ENCODE measurements around the gene BTG2.
"Not testable (repeated sequence)": the region's sequence is repeated elsewhere in the genome, so short reads cannot be mapped to it uniquely, and the experiment has no call there.

Gene BTG2

DNA sequence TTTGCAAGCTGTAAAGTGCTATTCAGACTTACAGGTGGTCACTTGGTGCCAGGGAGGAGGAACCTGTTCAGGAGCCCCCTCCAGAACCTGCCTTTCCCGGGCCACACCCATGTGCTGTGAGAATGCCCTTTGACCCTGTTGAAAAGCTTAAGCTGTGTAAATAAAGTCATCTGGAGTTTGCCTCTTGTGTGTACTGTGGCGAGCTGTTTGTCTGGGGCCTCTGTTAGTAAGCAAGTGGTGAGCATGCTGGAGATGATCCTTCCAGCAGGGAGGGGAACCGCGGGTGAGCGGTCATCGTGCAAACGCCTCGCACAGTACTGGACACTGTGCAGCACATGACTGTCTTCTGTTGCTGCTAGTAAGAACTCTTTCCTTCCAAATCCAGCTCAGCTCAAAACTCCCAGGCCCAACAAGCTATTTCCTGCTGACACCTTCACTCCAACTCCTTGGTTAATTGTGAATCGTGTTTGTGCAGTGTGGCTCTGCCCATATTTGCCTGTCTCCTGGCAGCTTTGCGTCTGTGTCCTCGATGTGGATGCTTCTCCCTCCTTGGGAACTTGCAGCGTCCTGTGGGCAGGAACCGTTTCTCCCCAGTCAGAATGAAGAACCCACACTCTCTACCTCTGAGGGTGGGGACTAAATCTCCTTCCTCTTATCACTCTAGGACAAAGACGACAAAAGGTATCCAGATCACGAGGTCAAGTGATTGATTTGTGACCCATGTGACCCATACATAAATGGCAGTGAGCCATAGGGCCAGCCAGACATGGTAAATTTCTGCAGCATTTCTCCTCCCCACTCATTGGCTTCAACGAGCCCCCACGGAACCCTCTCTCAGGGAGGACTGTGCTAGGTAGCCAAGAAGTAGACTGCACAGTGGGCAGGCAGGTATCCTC, 13.9 kb upstream of the BTG2 start:
- no peak for DNase-seq (ENCODE audit: low read depth in 2 of 2)

DNA sequence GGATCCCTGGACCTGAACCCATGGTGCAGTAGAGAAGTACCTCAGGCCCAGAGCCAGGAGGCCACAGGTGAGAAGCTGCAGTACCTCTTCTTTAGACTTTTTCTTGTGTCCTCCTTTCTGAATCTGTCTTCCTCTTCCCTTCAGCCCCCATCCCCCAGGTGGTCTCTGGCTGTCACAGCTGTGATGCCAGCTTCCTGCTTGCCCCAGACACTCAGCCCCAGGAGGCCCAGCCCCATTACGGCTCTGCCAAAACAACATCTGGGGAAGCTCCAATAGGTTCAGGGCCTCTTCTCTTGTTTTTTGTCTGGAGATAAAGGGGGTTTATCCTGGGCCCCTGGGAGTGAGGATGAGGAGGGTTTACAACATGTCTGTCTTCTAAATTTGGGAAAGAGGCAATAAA, 9.5 kb upstream of the BTG2 start:
- DNase-seq (ENCODE audit: low read depth in 2 of 2): no peak

DNA sequence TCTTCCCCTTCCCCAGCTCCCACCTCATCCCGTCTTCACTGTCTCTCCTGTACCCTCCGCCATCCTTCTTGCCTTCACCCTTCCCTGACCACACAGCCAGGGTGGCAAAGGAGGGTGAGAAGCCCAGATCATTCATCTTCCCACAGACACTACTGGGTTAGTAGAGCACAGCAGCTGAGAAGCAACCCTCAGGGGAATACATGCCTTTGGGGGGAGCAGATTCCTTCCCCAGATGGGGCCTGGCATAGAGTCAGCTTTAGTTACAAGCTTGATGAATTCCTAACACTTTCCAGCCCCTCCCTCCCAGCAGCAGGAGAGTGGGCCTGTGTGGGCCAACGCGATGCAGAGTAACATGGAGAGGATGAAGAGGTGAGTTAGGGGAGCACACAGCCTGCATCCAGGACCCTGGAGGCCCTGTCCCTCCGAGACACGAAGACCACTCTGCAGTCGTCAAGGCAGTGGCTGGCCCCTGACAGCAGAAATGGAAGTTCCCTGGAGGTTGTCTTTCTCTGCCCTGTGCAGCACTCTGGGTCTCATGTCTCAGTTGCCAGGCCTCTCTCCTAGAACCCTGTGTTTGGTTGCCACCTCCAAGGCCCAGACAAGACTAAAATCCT, 8.8 kb upstream of the BTG2 start:
- DNase-seq (ENCODE audit: low read depth in 2 of 2): no peak

DNA sequence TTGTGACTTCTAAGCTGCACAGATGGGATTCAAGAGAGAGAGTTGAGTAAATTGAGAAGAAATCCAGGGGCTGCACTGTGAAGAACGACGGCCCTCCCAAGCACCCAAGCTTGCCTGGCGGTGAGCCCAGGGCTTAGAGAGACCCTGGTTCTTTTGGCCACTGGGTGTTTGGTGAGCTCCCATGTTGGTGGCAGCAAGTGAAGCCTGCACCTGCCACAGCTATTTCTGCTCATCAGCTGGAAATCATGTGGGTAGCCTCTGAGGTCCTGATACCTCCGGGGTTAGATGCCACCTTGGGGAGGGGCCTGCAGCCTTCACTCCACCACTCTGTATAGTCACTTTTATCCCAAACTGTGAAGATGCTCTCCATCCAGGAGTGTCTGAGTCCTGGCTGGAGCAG, 6.2 kb upstream of the BTG2 start:
- DNase-seq (ENCODE audit: low read depth in 2 of 2): no peak

DNA sequence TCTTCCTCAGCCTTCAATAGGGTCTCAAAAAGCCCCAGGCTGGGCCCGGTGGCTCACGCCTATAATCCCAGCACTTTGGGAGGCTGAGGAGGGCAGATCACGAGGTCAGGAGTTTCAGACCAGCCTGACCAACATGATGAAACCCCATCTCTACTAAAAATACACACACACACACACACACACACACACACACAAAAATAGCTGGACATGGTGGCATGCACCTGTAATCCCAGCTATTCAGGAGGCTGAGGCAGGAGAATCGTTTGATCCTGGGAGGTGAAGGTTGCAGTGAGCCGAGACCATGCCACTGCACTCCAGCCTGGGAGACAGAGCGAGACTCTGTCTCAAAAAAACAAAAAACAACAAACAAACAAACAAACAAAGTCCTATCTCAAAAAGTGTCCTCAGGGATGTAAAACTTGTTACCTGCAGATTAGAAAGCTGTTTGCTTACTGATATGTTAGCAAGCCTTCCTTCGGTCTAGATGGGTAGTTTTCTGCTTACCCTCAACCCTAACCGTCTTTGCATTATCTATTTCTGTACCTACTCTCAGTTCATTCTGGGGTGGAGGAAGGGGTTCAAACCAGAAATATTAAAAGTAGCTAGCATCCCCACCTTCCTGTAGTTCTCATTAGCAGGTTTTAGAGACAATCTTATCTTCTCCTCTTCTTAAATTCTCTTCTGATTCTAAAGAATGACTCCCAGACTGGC, 5.4 kb upstream of the BTG2 start:
- DNase-seq (ENCODE audit: low read depth in 2 of 2): not testable (repeated sequence)

DNA sequence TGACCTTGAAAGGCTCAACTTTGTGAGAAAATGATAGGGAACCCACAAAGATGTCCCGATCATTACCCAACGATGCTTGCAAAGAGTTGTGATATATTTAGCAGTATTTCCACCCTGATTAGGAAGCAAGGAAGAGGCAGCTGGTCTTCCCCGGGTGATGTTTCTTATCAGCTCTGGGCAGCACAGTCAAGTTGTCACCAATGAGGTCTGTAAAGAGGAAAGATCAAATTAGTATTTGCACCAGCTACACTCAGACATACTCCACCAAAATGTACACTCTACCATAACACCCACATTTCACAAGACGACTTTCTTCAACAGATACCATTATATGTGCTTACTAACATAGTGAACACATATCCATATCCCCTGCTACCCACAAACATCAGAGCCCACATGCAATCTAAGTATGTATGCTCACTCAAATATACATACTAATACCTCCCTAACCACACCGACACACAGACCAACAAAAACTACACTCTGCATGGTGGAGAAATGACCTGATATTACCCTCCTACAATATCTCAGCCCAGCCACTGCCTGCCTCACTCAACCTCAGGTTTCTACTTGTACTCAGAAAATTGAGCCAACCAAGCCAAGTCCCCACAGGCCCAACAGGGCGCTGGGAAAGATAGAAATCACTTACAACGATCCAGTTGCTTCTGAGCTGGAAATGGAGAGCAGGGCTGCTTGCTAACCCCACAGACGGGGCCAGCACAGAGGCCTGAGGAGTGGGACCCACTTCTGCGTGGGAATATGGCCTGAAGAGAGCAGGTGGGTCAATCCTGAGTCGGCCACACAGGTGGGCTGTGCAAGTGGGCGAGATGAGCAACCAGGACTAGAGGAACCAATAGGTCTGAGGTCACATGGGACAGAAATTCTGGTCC, 4.6 kb upstream of the BTG2 start:
- no peak for DNase-seq (ENCODE audit: low read depth in 2 of 2)

DNA sequence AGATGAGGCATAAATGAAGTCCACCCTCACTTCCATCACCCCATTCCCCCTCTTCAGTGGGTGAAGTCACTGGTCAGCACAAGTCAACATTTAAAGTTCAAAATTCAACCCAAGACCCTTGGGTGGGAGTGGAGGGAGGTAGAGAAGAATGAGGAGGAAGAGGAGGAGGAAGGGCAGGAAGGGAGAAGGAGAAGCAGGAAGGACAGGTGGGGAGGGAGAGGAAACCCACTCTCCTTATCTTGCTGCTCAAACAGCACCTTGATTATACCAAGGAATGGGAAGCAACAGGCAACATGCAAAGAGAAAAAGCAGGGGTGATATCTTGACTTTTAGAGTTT, 4.0 kb upstream of the BTG2 start:
- DNase-seq (ENCODE audit: low read depth in 2 of 2): no peak

DNA sequence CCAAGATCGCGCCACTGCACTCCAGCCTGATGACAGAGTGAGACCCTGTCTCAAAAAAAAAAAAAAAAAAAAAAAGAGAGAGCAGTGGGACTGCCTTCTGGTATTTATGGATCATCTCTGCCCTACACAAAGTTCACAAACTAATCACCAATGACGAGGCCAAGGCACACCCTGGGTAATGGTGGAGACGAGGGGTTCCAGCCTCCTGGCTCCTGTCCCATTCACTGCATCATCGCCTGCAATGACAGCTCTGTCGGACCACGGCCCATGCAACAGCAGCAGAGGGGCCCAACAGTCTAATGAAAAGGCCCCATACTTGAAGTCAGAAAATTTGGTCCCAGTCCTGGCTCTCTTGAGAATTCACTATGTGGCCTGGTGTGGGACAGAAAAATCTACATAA, 2.9 kb upstream of the BTG2 start:
- no peak for DNase-seq (ENCODE audit: low read depth in 2 of 2)

DNA sequence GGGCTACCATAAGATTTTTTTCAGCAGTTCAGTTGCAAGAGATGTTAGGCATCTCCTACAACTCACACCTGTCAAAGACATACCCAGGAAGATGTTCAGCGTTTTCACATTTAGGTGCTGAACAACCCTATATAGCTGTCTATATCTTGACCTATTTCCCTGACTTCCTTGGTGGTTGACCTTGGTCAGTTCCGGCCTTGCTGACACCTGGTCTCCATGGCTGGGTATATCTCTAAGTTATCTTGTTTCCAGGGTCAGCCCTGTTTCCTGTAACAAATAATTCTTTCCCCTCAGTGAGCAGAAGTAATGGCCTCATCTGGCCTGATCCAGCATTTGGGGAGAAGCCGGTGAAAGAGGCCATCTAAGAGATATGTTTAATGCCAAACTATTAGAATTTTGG, 2.4 kb upstream of the BTG2 start:
- no peak for DNase-seq (ENCODE audit: low read depth in 2 of 2)

DNA sequence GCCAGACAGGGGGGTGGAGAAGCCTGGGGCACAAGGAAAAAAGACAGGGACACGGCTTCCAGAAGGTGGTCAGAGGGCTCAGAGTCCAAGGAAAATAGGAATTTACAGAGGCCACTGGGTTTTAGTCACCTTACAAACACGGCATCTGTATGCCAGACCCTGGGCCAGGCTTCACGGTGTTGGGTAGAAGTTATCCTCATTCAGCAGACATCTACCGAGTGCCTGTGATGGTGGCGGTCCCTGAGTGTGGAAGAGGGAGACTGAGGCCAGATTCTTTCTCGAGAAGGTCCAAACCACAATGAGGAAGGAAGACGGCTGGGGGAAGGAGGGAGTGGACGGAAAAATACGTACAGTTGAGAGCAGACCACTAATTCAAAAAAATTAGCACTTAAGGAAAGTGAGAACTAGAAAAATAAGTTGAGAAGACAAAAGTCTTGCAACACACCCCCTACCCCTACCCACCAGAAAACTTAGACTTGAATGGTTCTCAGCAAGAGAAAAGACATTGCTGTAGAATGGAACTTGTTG, 864 bp upstream of the BTG2 start:
- DNase-seq (ENCODE audit: low read depth in 2 of 2): no peak

DNA sequence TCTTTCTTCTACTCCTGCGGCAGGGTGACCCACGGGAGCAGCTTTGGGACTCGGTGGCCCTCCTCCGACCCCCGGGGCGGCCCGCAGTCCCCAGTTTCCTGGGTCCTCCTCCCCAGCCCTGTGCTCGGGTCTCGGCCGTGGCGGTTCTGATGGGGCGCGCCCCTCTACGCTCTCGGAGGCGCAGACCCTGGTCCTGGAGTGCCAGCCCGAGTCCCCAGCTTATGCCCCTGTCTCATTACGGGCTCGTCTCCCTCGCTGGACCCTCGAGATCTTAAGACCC, 430 bp downstream of the BTG2 start:
- DNase-seq (ENCODE audit: low read depth in 2 of 2): no peak

DNA sequence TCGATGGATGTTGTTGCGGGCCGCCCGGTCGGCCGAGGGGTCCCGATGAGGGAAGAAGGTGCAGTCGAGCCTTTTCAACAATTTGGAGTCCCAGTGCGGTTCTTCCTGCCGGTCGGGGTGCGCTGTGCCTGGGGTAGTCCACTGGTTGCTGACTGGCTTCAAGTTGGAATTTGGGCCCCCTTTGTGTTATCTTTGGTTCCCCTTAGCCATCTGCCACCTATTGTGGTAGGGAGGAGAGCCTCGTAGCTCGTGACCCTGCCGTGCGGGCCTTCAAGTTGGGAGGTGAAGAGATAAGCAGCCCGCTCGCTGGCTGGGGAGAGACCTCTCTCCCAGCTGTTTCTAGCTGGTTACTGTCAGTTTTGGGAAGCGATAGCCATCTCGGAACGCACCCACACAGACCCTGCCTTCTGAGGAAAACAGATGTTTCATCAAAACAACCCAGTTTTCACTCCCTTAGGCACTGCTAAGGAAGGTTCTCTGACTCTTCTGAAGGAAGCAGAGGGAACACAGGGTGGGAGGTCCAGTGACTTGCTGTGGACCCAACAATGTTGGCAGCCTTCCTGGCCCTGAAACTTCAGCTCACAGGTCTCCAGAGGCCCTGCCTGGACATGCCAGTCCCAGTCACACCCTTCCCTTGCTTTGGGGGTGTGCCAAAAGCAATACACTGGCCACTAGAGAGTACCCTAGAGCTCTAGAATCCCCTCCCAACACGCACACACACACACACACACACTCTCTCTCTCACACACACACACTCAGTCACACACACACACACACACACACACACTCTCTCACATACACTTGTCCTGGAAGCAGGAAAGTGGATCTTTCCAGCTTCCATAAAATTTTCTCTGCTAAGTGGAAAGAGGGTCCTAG, 1.0 kb downstream of the BTG2 start:
- no peak for DNase-seq (ENCODE audit: low read depth in 2 of 2)

DNA sequence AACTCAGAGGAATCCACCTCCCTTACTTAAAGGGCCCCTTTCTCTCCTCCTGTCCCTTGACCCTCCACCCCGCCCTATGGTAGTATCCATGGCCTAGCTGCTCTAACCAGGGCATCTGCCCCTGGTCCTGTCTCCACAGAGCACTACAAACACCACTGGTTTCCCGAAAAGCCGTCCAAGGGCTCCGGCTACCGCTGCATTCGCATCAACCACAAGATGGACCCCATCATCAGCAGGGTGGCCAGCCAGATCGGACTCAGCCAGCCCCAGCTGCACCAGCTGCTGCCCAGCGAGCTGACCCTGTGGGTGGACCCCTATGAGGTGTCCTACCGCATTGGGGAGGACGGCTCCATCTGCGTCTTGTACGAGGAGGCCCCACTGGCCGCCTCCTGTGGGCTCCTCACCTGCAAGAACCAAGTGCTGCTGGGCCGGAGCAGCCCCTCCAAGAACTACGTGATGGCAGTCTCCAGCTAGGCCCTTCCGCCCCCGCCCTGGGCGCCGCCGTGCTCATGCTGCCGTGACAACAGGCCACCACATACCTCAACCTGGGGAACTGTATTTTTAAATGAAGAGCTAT, 1.7 kb downstream of the BTG2 start:
- no peak for DNase-seq (ENCODE audit: low read depth in 2 of 2)

DNA sequence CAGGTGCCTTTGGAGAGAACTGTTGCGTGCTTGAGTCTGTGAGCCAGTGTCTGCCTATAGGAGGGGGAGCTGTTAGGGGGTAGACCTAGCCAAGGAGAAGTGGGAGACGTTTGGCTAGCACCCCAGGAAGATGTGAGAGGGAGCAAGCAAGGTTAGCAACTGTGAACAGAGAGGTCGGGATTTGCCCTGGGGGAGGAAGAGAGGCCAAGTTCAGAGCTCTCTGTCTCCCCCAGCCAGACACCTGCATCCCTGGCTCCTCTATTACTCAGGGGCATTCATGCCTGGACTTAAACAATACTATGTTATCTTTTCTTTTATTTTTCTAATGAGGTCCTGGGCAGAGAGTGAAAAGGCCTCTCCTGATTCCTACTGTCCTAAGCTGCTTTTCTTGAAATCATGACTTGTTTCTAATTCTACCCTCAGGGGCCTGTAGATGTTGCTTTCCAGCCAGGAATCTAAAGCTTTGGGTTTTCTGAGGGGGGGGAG, 2.4 kb downstream of the BTG2 start:
- no peak for DNase-seq (ENCODE audit: low read depth in 2 of 2)

DNA sequence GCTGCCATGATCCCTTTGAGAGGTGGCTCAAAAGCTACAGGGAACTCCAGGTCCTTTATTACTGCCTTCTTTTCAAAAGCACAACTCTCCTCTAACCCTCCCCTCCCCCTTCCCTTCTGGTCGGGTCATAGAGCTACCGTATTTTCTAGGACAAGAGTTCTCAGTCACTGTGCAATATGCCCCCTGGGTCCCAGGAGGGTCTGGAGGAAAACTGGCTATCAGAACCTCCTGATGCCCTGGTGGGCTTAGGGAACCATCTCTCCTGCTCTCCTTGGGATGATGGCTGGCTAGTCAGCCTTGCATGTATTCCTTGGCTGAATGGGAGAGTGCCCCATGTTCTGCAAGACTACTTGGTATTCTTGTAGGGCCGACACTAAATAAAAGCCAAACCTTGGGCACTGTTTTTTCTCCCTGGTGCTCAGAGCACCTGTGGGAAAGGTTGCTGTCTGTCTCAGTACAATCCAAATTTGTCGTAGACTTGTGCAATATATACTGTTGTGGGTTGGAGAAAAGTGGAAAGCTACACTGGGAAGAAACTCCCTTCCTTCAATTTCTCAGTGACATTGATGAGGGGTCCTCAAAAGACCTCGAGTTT, 3.1 kb downstream of the BTG2 start:
- no peak for DNase-seq (ENCODE audit: low read depth in 2 of 2)

DNA sequence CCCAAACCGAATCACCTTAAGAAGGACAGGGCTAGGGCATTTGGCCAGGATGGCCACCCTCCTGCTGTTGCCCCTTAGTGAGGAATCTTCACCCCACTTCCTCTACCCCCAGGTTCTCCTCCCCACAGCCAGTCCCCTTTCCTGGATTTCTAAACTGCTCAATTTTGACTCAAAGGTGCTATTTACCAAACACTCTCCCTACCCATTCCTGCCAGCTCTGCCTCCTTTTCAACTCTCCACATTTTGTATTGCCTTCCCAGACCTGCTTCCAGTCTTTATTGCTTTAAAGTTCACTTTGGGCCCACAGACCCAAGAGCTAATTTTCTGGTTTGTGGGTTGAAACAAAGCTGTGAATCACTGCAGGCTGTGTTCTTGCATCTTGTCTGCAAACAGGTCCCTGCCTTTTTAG, 3.6 kb downstream of the BTG2 start:
- no peak for DNase-seq (ENCODE audit: low read depth in 2 of 2)

DNA sequence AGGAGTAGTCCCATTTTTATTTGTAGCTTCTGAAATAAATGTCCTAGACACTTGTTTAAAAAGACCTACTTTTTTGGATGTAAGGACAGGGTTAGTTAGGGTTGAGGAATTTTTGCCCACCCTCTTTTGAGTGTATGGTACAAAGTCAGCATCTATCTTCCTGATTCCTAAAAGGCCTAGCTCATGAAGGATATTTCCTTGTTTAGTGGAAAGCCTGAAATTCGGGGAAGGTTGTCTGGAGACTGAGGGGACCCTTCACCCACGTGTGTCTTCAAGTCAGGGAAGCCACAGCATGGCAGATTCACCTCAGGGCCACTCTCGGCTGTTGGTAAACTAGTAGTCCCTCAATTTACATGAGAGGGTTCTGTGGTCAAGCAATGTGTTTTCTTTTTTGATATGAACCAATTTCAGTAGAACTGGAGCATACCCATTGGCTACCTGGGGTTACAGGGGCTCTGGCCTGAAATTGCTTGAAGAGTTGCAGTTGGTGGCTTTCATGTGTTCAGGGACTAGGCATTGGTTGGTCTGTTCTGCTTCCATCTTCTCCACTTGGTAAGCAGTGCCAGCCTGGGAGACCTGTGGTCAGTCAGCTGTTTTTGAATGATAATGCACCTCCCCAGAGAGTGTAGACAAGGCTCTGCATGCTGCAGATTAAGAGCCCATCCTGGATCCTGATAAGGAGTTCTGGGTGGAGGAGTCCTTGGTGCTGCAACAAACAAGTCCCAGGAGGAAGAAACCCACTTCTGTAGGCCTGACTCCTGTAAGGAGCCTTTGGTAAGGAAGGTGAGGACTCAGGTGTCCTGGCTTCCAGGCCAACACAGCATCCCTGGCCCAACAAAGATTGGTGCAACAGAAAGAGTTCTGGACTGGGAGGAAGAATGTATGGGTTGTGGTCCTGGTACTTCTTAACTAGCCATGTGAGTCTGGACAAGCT, 6.3 kb downstream of the BTG2 start:
- no peak for DNase-seq (ENCODE audit: low read depth in 2 of 2)

DNA sequence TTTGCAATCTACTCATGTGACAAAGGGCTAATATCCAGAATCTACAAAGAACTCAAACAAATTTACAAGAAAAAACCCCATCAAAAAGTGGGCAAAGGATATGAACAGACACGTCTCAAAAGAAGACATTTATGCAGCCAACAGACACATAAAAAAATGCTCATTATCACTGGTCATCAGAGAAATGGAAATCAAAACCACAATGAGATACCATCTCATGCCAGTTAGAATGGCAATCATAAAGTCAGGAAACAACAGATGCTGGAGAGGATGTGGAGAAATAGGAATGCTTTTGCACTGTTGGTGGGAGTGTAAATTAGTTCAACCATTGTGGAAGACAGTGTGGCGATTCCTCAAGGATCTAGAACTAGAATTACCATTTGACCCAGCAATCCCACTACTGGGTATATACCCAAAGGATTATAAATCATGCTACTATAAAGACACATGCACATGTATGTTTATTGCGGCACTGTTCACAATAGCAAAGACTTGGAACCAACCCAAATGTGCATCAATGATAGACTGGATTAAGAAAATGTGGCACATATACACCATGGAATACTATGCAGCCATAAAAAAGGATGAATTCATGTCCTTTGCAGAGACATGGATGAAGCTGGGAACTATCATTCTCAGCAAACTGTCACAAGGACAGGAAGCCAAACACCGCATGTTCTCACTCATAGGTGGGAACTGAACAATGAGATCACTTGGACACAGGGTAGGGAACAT, 8.9 kb downstream of the BTG2 start:
- not testable (repeated sequence) for DNase-seq (ENCODE audit: low read depth in 2 of 2)

All from stimulated activated CD4-positive, alpha-beta T cell treated with anti-CD3 and anti-CD28 coated beads, Interleukin-15, amount 100 ng/mL, for 48 hours (primary cell).